Mesendoderm (in vitro differentiated cells): ENCODE data around the gene KCP.
A peak's percentile ranks its signal among the peaks of the same experiment; 100 is the strongest.

Experiments used
- DNase-seq: peaks from one replicate; pipeline ENCODE4 v3.0.0; 2013
- H2AK5ac ChIP-seq: 2 replicates; pipeline ENCODE4 v1.6.1; 2013; ENCODE audit warnings: low read length, inconsistent platforms
- H2BK120ac ChIP-seq: 2 replicates; pipeline ENCODE4 v1.6.1; 2013; ENCODE audit warnings: low read depth, mild to moderate bottlenecking, low read length, moderate library complexity, mixed read lengths
- H2BK15ac ChIP-seq: replicated peaks from 2 replicates; pipeline ENCODE4 v1.6.1; 2013; ENCODE audit warnings: low read depth, mild to moderate bottlenecking, moderate library complexity
- H2BK5ac ChIP-seq: 2 replicates; pipeline ENCODE4 v1.6.1; 2013; ENCODE audit warnings: low read length, inconsistent platforms
- H3K18ac ChIP-seq: 2 replicates; pipeline ENCODE4 v1.6.1; 2013; ENCODE audit warnings: mild to moderate bottlenecking, low read length, mixed read lengths
- H3K23ac ChIP-seq: one replicate; pipeline ENCODE4 v1.6.1; 2013; ENCODE audit warnings: low read length
- H3K27ac ChIP-seq: 2 replicates; pipeline ENCODE4 v1.5.1; 2013; ENCODE audit warnings: low read depth, mild to moderate bottlenecking, inconsistent platforms, low read length, moderate library complexity
- H3K27me3 ChIP-seq: 2 replicates; pipeline ENCODE4 v1.6.1; 2013; ENCODE audit warnings: low read length, control low read depth, mild to moderate bottlenecking, inconsistent platforms; ENCODE audit not compliant: insufficient read depth, poor library complexity
- H3K36me3 ChIP-seq: 2 replicates; pipeline ENCODE4 v1.6.1; 2013; ENCODE audit warnings: low read length, inconsistent platforms; ENCODE audit not compliant: control insufficient read depth, insufficient read depth
- H3K4ac ChIP-seq: one replicate; pipeline ENCODE4 v1.6.1; 2013; ENCODE audit warnings: low read depth, mild to moderate bottlenecking, low read length, moderate library complexity
- H3K4me1 ChIP-seq: 2 replicates; pipeline ENCODE4 v1.6.1; 2013; ENCODE audit warnings: low read depth, low read length, inconsistent platforms; ENCODE audit not compliant: control insufficient read depth
- H3K4me2 ChIP-seq: 2 replicates; pipeline ENCODE4 v1.6.1; 2013; ENCODE audit warnings: low read length
- H3K4me3 ChIP-seq: 2 replicates; pipeline ENCODE4 v1.5.1; 2013; ENCODE audit warnings: mild to moderate bottlenecking, low read length
- H3K56ac ChIP-seq: one replicate; pipeline ENCODE4 v1.6.1; 2013; ENCODE audit warnings: low read length
- H3K79me1 ChIP-seq: 2 replicates; pipeline ENCODE4 v1.6.1; 2013; ENCODE audit warnings: low read length, inconsistent platforms
- H3K79me2 ChIP-seq: 2 replicates; pipeline ENCODE4 v1.6.1; 2013; ENCODE audit warnings: mild to moderate bottlenecking, low read length; ENCODE audit not compliant: control insufficient read depth, insufficient read depth
- H3K9ac ChIP-seq: 2 replicates; pipeline ENCODE4 v1.6.1; 2013; ENCODE audit warnings: low read length, inconsistent platforms
- H4K5ac ChIP-seq: one replicate; pipeline ENCODE4 v1.6.1; 2013; ENCODE audit warnings: low read length
- H4K8ac ChIP-seq: one replicate; pipeline ENCODE4 v1.6.1; 2013; ENCODE audit warnings: low read depth, mild to moderate bottlenecking, control low read depth, low read length, moderate library complexity
- WGBS: extraction: QIAGEN DNeasy Blood & Tissue Kit; methylation state at CpG from one replicate; pipeline ENCODE4 v1.1.7; 2013; ENCODE audit warnings: low lambda C conversion rate, missing lambda C conversion rate; ENCODE audit not compliant: insufficient coverage; ENCODE audit errors: extremely low coverage; 5-methylcytosine and 5-hydroxymethylcytosine counted together

The KCP gene

GRCh38 chr7:128912281-128912680 is 1.8 kb upstream of the KCP start:
- Histone ChIP-seq H3K79me1 (no peaks in the 10 kb centered on the region), H2BK15ac (no peak overlapping the region), H2AK5ac (peak overlapping the region; percentile 54), H2BK120ac (no peak overlapping the region), H3K27me3 (peaks cover 13% of the 10 kb centered on the region), H3K79me2 (no peaks in the 10 kb centered on the region), H3K23ac (no peak overlapping the region), H4K5ac (no peak overlapping the region), H3K4me3 (no peak overlapping the region), H3K18ac (no peak overlapping the region), H3K56ac (peak overlapping the region; percentile 91), H4K8ac (no peak overlapping the region), H3K4ac (no peak overlapping the region), H2BK5ac (peak overlapping the region; percentile 87), H3K4me2 (no peak overlapping the region), H3K27ac (no peak overlapping the region), H3K36me3 (no peaks in the 10 kb centered on the region), H3K9ac (peak overlapping the region; percentile 68), H3K4me1 (peaks cover 12% of the 10 kb centered on the region)
- no peak for DNase-seq
- WGBS, result no CpG with 5 or more reads among the region's 3 CpGs

GRCh38 chr7:128911423-128912031 is 1.0 kb upstream of the KCP start:
- peak overlapping the region; percentile 31 for H3K4me2 ChIP-seq
- no peak overlapping the region for H2AK5ac ChIP-seq
- peaks cover 10% of the 10 kb centered on the region for H3K27me3 ChIP-seq
- H3K4ac ChIP-seq, result no peak overlapping the region
- H3K79me2 ChIP-seq, result no peaks in the 10 kb centered on the region
- H2BK5ac ChIP-seq, result peak overlapping the region; percentile 87
- no peaks in the 10 kb centered on the region for H3K79me1 ChIP-seq
- DNase-seq, result peak; percentile 98
- no CpG with 5 or more reads among the region's 8 CpGs for WGBS
- peak overlapping the region; percentile 68 for H3K9ac ChIP-seq
- H3K23ac ChIP-seq, result no peak overlapping the region
- no peak overlapping the region for H2BK120ac ChIP-seq
- peak overlapping the region; percentile 91 for H3K56ac ChIP-seq
- no peak overlapping the region for H2BK15ac ChIP-seq
- H3K4me3 ChIP-seq, result no peak overlapping the region
- H3K27ac ChIP-seq, result peak overlapping the region; percentile 62
- H3K18ac ChIP-seq, result peak overlapping the region; percentile 61
- H4K8ac ChIP-seq, result no peak overlapping the region
- peaks cover 12% of the 10 kb centered on the region for H3K4me1 ChIP-seq
- H3K36me3 ChIP-seq, result no peaks in the 10 kb centered on the region
- H4K5ac ChIP-seq, result no peak overlapping the region

- H2BK5ac ChIP-seq, result no peak overlapping the region
- H3K4me3 ChIP-seq, result peak overlapping the region; percentile 44
- peak overlapping the region; percentile 27 for H3K27ac ChIP-seq
- no peaks in the 10 kb centered on the region for H3K36me3 ChIP-seq
- H2BK120ac ChIP-seq, result no peak overlapping the region
- H3K79me1 ChIP-seq, result no peaks in the 10 kb centered on the region
- peaks cover 12% of the 10 kb centered on the region for H3K4me1 ChIP-seq
- H4K5ac ChIP-seq, result no peak overlapping the region
- peak overlapping the region; percentile 86 for H3K9ac ChIP-seq
- DNase-seq, result peak; percentile 87
- no peaks in the 10 kb centered on the region for H3K27me3 ChIP-seq
- H3K18ac ChIP-seq, result peak overlapping the region; percentile 24
- peak overlapping the region; percentile 5 for H3K4ac ChIP-seq
- no peak overlapping the region for H2BK15ac ChIP-seq
- H4K8ac ChIP-seq, result no peak overlapping the region
- no peak overlapping the region for H3K23ac ChIP-seq
- no peak overlapping the region for H2AK5ac ChIP-seq
- peak overlapping the region; percentile 93 for H3K56ac ChIP-seq
- WGBS, result no CpG with 5 or more reads among the region's 42 CpGs
- no peaks in the 10 kb centered on the region for H3K79me2 ChIP-seq
- H3K4me2 ChIP-seq, result peak overlapping the region; percentile 98
Observed at GRCh38 chr7:128909625-128910568, 612 bp downstream of the KCP start.

GRCh38 chr7:128908750-128909624 is 1.5 kb downstream of the KCP start:
- no peaks in the 10 kb centered on the region for H3K79me2 ChIP-seq
- WGBS, result no CpG with 5 or more reads among the region's 6 CpGs
- H3K79me1 ChIP-seq, result no peaks in the 10 kb centered on the region
- peak overlapping the region; percentile 93 for H3K56ac ChIP-seq
- no peak overlapping the region for H3K27ac ChIP-seq
- peak overlapping the region; percentile 98 for H3K4me2 ChIP-seq
- H3K4me3 ChIP-seq, result peak overlapping the region; percentile 44
- H3K36me3 ChIP-seq, result no peaks in the 10 kb centered on the region
- H2AK5ac ChIP-seq, result no peak overlapping the region
- no peak overlapping the region for H4K5ac ChIP-seq
- H4K8ac ChIP-seq, result no peak overlapping the region
- peak overlapping the region; percentile 86 for H3K9ac ChIP-seq
- no peak overlapping the region for H3K18ac ChIP-seq
- H2BK15ac ChIP-seq, result no peak overlapping the region
- no peak overlapping the region for H2BK5ac ChIP-seq
- DNase-seq, result no peak
- H3K23ac ChIP-seq, result no peak overlapping the region
- peaks cover 12% of the 10 kb centered on the region for H3K4me1 ChIP-seq
- H3K4ac ChIP-seq, result no peak overlapping the region
- no peaks in the 10 kb centered on the region for H3K27me3 ChIP-seq
- H2BK120ac ChIP-seq, result no peak overlapping the region

GRCh38 chr7:128906766-128907559 is 3.5 kb downstream of the KCP start:
- H2BK15ac ChIP-seq, result no peak overlapping the region
- H3K4ac ChIP-seq, result no peak overlapping the region
- H3K4me2 ChIP-seq, result no peak overlapping the region
- no peaks in the 10 kb centered on the region for H3K27me3 ChIP-seq
- H3K79me2 ChIP-seq, result no peaks in the 10 kb centered on the region
- H3K18ac ChIP-seq, result no peak overlapping the region
- no peak overlapping the region for H3K23ac ChIP-seq
- WGBS, result no CpG with 5 or more reads among the region's 19 CpGs
- DNase-seq, result no peak
- no peak overlapping the region for H4K5ac ChIP-seq
- H3K36me3 ChIP-seq, result no peaks in the 10 kb centered on the region
- H2AK5ac ChIP-seq, result no peak overlapping the region
- H3K4me3 ChIP-seq, result no peak overlapping the region
- no peak overlapping the region for H2BK5ac ChIP-seq
- no peak overlapping the region for H4K8ac ChIP-seq
- H3K56ac ChIP-seq, result no peak overlapping the region
- no peaks in the 10 kb centered on the region for H3K79me1 ChIP-seq
- H3K27ac ChIP-seq, result no peak overlapping the region
- H2BK120ac ChIP-seq, result no peak overlapping the region
- H3K9ac ChIP-seq, result no peak overlapping the region
- peaks cover 10% of the 10 kb centered on the region for H3K4me1 ChIP-seq
